ENCODE data around the gene CSF3. TPM values are rescaled to one million over a fixed set of nuclear protein-coding genes. Genes with fewer than 3 reads are reported as not detected.
A peak's percentile ranks its signal among the peaks of the same experiment; 100 is the strongest.

The CSF3 gene
- total RNA-seq, 1 experiment from 2014 or later: 0.38 TPM

DNA sequence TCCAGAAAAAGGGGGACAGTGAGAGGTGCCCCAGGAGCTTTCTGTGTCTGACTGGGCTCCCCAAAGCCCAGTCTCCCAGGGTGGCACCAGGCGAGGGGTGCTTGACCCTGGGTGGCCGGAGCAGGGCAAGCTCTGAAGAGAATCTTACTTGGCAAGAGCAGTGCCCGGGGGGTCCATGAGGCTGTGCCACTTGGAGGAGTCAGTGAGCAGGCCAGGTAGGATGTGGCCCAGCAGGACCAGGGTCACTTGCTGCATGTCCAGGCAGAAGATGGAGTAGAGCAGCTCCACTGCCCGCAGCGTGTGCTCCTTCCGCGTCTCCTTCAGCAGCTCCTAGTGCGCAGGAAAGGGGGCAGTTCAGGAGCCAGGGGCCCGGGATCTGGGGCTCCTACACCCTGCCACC, 7.3 kb downstream of the CSF3 start:
- H3K27ac Mint-ChIP-seq (ENCODE audit: unreplicated experiment): no peak overlapping the region
- peaks cover 19% of the 10 kb centered on the region for H3K27me3 Mint-ChIP-seq (ENCODE audit: unreplicated experiment)
- peaks cover 43% of the 10 kb centered on the region for H3K4me1 Mint-ChIP-seq (ENCODE audit: low read depth, unreplicated experiment)
- CTCF ChIA-PET: interaction anchor here (0.6 to 23.5 kb wide), 55 partner anchors 10 to 477 kb away, joined by 3 to 774 read pairs (median 5); partner anchors contain the start of genes CSF3, LRRC3C, NR1D1 and ORMDL3
- no peak overlapping the region for H3K4me3 Mint-ChIP-seq (ENCODE audit: low read depth, unreplicated experiment)
- DNase-seq: peak; percentile 61
- TSS peak; percentile 1 for BruUV-seq (replicated peaks)
- intact Hi-C loops (cut with micrococcal nuclease; ENCODE audit: unreplicated experiment): loop anchor here (2.0 kb wide), 1 partner anchor 20 kb away; no protein-coding TSS in a partner anchor
- H3K36me3 Mint-ChIP-seq (ENCODE audit: insufficient read depth, unreplicated experiment): peaks cover 65% of the 10 kb centered on the region
- no peaks in the 10 kb centered on the region for H3K9me3 Mint-ChIP-seq (ENCODE audit: low read depth, unreplicated experiment)
- TF ChIP-seq, protein P1, sequence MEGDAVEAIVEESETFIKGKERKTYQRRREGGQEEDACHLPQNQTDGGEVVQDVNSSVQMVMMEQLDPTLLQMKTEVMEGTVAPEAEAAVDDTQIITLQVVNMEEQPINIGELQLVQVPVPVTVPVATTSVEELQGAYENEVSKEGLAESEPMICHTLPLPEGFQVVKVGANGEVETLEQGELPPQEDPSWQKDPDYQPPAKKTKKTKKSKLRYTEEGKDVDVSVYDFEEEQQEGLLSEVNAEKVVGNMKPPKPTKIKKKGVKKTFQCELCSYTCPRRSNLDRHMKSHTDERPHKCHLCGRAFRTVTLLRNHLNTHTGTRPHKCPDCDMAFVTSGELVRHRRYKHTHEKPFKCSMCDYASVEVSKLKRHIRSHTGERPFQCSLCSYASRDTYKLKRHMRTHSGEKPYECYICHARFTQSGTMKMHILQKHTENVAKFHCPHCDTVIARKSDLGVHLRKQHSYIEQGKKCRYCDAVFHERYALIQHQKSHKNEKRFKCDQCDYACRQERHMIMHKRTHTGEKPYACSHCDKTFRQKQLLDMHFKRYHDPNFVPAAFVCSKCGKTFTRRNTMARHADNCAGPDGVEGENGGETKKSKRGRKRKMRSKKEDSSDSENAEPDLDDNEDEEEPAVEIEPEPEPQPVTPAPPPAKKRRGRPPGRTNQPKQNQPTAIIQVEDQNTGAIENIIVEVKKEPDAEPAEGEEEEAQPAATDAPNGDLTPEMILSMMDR (IDR thresholded peaks at IDR 0.05; ENCODE audit: unreplicated experiment): no peak

DNA sequence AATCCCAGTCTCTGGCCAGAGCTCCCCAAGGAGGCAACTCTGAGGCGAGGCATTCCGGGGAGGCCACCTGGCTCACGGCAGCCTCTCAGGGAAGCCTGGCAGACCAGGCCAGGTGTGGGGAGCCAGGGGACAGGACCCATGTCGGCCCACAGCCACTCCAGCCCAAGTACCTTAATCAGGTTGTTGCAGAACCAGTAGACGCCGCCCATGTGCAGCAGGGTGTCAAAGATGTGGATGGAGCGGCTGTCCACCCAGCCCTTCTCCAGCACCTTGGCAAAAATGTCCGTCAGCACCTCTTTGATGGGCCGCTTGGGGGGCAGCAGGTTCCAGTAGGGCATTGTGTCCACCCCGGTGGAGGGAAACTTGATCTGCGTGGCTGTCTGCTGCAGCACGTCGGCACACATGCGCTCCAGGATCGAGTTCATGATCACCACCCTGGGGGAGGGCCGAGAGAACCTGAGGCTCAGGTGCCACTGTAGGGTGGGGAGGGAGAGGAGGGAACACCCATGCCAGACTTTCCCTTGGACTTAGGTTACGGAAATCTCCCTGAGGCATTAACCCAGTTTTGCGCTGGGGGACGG, 7.8 kb downstream of the CSF3 start:
- CTCF ChIA-PET: interaction anchor here (0.6 to 23.5 kb wide), 26 partner anchors 16 to 428 kb away, joined by 3 to 774 read pairs (median 9); partner anchors contain the start of genes CASC3, CSF3, NR1D1 and PGAP3
- H3K9me3 Mint-ChIP-seq (ENCODE audit: low read depth, unreplicated experiment): no peaks in the 10 kb centered on the region
- H3K4me1 Mint-ChIP-seq (ENCODE audit: low read depth, unreplicated experiment): peaks cover 43% of the 10 kb centered on the region
- intact Hi-C loops (cut with micrococcal nuclease; ENCODE audit: unreplicated experiment): loop anchor here (1.0 to 2.0 kb wide), 2 partner anchors 9 to 20 kb away; no protein-coding TSS in a partner anchor
- TF ChIP-seq, protein P1 (IDR thresholded peaks at IDR 0.05; ENCODE audit: unreplicated experiment): no peak
- peaks cover 14% of the 10 kb centered on the region for H3K27me3 Mint-ChIP-seq (ENCODE audit: unreplicated experiment)
- H3K27ac Mint-ChIP-seq (ENCODE audit: unreplicated experiment): no peak overlapping the region
- no TSS peak for BruUV-seq (replicated peaks)
- H3K36me3 Mint-ChIP-seq (ENCODE audit: insufficient read depth, unreplicated experiment): peaks cover 69% of the 10 kb centered on the region
- DNase-seq: peak; percentile 74
- H3K4me3 Mint-ChIP-seq (ENCODE audit: low read depth, unreplicated experiment): no peak overlapping the region

DNA sequence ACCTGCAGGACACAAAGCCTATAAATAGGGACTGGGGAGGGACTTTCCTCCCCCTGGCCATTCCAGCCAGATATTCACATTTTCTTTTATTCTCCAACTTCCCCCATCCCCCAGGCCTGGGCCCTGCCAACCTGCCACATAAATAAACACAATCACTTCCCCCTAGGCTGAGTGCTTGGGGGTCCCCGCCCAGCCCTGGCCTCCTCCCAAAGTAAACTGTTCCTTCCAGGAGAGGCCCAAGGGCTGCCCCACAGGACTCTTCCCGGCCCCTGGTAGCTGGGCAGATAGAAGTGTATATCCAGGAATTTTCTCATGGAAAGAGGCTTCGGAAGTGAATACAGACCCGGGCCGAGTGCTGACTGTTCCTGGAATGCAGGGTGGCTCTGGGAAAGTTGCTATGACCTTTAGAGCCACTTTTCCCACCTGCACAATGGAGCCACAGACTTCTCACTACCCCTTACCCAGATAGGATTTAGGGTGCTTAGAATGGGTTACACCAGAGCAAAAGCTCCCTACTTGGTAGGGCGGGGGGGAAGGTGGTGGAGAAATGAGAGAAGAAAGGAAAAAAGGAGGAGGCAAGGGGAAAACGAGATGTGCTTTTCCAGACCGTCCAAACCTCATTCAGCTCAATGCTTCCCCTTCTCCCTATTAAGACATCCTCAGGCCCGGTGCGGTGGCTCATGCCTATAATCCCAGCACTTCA, 8.5 kb downstream of the CSF3 start:
- H3K4me3 Mint-ChIP-seq (ENCODE audit: low read depth, unreplicated experiment): no peak overlapping the region
- no TSS peak for BruUV-seq (replicated peaks)
- H3K4me1 Mint-ChIP-seq (ENCODE audit: low read depth, unreplicated experiment): peaks cover 43% of the 10 kb centered on the region
- no peaks in the 10 kb centered on the region for H3K9me3 Mint-ChIP-seq (ENCODE audit: low read depth, unreplicated experiment)
- intact Hi-C loops (cut with micrococcal nuclease; ENCODE audit: unreplicated experiment): loop anchor here (1.0 to 2.0 kb wide), 2 partner anchors 9 to 21 kb away; no protein-coding TSS in a partner anchor
- peaks cover 73% of the 10 kb centered on the region for H3K36me3 Mint-ChIP-seq (ENCODE audit: insufficient read depth, unreplicated experiment)
- H3K27ac Mint-ChIP-seq (ENCODE audit: unreplicated experiment): no peak overlapping the region
- peak; percentile 95 for DNase-seq
- peaks cover 14% of the 10 kb centered on the region for H3K27me3 Mint-ChIP-seq (ENCODE audit: unreplicated experiment)
- TF ChIP-seq, protein P1 (IDR thresholded peaks at IDR 0.05; ENCODE audit: unreplicated experiment): no peak
- CTCF ChIA-PET: interaction anchor here (0.6 to 23.5 kb wide), 20 partner anchors 14 to 426 kb away, joined by 3 to 774 read pairs (median 4); partner anchors contain the start of genes CASC3, CSF3, MED24 and PGAP3

DNA sequence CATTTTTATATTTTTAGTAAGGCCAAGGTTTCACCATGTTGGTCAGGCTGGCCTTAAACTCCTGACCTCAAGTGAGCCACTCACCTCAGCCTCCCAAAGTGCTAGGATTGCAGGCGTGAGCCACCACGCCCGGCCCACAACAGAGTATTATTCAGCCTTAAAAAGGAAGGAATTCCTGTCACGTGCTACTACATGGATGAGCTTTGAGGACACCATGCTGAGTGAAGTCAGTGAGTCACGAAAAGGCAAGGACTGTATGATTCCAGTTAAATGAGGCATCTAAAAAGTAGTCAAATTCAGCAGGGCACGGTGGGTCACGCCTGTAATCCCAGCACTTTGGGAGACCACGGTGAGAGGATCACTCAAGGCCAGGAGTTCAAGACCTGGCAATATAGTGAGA, 9.7 kb downstream of the CSF3 start:
- peaks cover 78% of the 10 kb centered on the region for H3K36me3 Mint-ChIP-seq (ENCODE audit: insufficient read depth, unreplicated experiment)
- H3K4me3 Mint-ChIP-seq (ENCODE audit: low read depth, unreplicated experiment): no peak overlapping the region
- no peak overlapping the region for H3K27ac Mint-ChIP-seq (ENCODE audit: unreplicated experiment)
- H3K27me3 Mint-ChIP-seq (ENCODE audit: unreplicated experiment): peaks cover 6% of the 10 kb centered on the region
- no TSS peak for BruUV-seq (replicated peaks)
- intact Hi-C loops (cut with micrococcal nuclease; ENCODE audit: unreplicated experiment): no loop called here
- H3K9me3 Mint-ChIP-seq (ENCODE audit: low read depth, unreplicated experiment): no peaks in the 10 kb centered on the region
- CTCF ChIA-PET: interaction anchor here (0.6 to 23.5 kb wide), 30 partner anchors 13 to 451 kb away, joined by 3 to 774 read pairs (median 4); partner anchors contain the start of genes CSF3, LRRC3C, MED24 and NR1D1
- TF ChIP-seq, protein P1 (IDR thresholded peaks at IDR 0.05; ENCODE audit: unreplicated experiment): no peak
- DNase-seq: no peak
- peaks cover 43% of the 10 kb centered on the region for H3K4me1 Mint-ChIP-seq (ENCODE audit: low read depth, unreplicated experiment)

Data from Calu3 (cell line).